IPS-18c (cell line): ENCODE measurements around the gene OSM.

Source experiments
- H3K4me3 ChIP-seq: 2 replicates; pipeline ENCODE4 v1.7.0; 2013; ENCODE audit warnings: low read depth, mild to moderate bottlenecking, low read length, moderate library complexity; ENCODE audit not compliant: insufficient read depth
- H3K9me3 ChIP-seq: one replicate; pipeline ENCODE4 v1.6.1; 2013; ENCODE audit warnings: mild to moderate bottlenecking, low read length, moderate library complexity; ENCODE audit not compliant: control insufficient read depth, insufficient read depth

Gene OSM

GRCh38 chr22:30276039-30276438, 9.4 kb upstream of the OSM start:
- H3K4me3 ChIP-seq: no peak overlapping the region
- no peaks in the 10 kb centered on the region for H3K9me3 ChIP-seq

GRCh38 chr22:30275625-30276024, 9.0 kb upstream of the OSM start:
- H3K9me3 ChIP-seq: no peaks in the 10 kb centered on the region
- H3K4me3 ChIP-seq: no peak overlapping the region

GRCh38 chr22:30274437-30274812, 7.8 kb upstream of the OSM start:
- no peaks in the 10 kb centered on the region for H3K9me3 ChIP-seq
- no peak overlapping the region for H3K4me3 ChIP-seq

- no peak overlapping the region for H3K4me3 ChIP-seq
- H3K9me3 ChIP-seq: no peaks in the 10 kb centered on the region
Observed at GRCh38 chr22:30273711-30274436, 7.2 kb upstream of the OSM start.

- Histone ChIP-seq H3K4me3 (no peak overlapping the region), H3K9me3 (no peaks in the 10 kb centered on the region)
Observed at GRCh38 chr22:30272781-30273601, 6.3 kb upstream of the OSM start.

- no peaks in the 10 kb centered on the region for H3K9me3 ChIP-seq
- no peak overlapping the region for H3K4me3 ChIP-seq
Observed at GRCh38 chr22:30270832-30271231, 4.2 kb upstream of the OSM start.

- Histone ChIP-seq H3K9me3 (no peaks in the 10 kb centered on the region), H3K4me3 (no peak overlapping the region)
Observed at GRCh38 chr22:30268331-30268730, 1.7 kb upstream of the OSM start.

- no peaks in the 10 kb centered on the region for H3K9me3 ChIP-seq
- no peak overlapping the region for H3K4me3 ChIP-seq
Observed at GRCh38 chr22:30267382-30268302, 991 bp upstream of the OSM start.

GRCh38 chr22:30265823-30266444, 717 bp downstream of the OSM start:
- H3K4me3 ChIP-seq: no peak overlapping the region
- H3K9me3 ChIP-seq: no peaks in the 10 kb centered on the region

- Histone ChIP-seq H3K4me3 (no peak overlapping the region), H3K9me3 (no peaks in the 10 kb centered on the region)
Observed at GRCh38 chr22:30265131-30265720, 1.4 kb downstream of the OSM start.

- H3K4me3 ChIP-seq: no peak overlapping the region
- H3K9me3 ChIP-seq: no peaks in the 10 kb centered on the region
Observed at GRCh38 chr22:30263883-30264282, 2.8 kb downstream of the OSM start.

- no peaks in the 10 kb centered on the region for H3K9me3 ChIP-seq
- no peak overlapping the region for H3K4me3 ChIP-seq
Observed at GRCh38 chr22:30262917-30263741, 3.5 kb downstream of the OSM start.

GRCh38 chr22:30262112-30262511, 4.5 kb downstream of the OSM start:
- H3K4me3 ChIP-seq: no peak overlapping the region
- H3K9me3 ChIP-seq: no peaks in the 10 kb centered on the region

GRCh38 chr22:30261134-30261533, 5.5 kb downstream of the OSM start:
- Histone ChIP-seq H3K4me3 (no peak overlapping the region), H3K9me3 (no peaks in the 10 kb centered on the region)

GRCh38 chr22:30260682-30261081, 6.0 kb downstream of the OSM start:
- Histone ChIP-seq H3K9me3 (no peaks in the 10 kb centered on the region), H3K4me3 (no peak overlapping the region)

GRCh38 chr22:30260276-30260675, 6.4 kb downstream of the OSM start:
- Histone ChIP-seq H3K9me3 (no peaks in the 10 kb centered on the region), H3K4me3 (no peak overlapping the region)
